Posterior vena cava (tissue), 2 donors: ENCODE data around the gene NDUFA13. TPM values are rescaled to one million over a fixed set of nuclear protein-coding genes. Genes with fewer than 3 reads are reported as not detected.
A peak's percentile ranks its signal among the peaks of the same experiment; 100 is the strongest.
"Not testable (repeated sequence)": the region's sequence is repeated elsewhere in the genome, so short reads cannot be mapped to it uniquely, and the experiment has no call there.

Experiments used
- DNase-seq: peaks from one replicate; pipeline ENCODE4 v3.0.0-alpha.2; 2020; ENCODE audit warnings: low spot score
- intact Hi-C, 2 donors: fragments of 100-400 bp; cut with DNase I; formaldehyde crosslinking; loops; one replicate each; pipeline versions ENCODE4 v1.14.1 to v1.14.2; 2022 to 2023
- long read RNA-seq, 2 donors: library from polyadenylated mRNA; unstranded; transcript quantifications; one replicate each; pipeline ENCODE4 v2.0.0, GENCODE V29; 2020 to 2021
- total RNA-seq, 2 donors: library from RNA; stranded (reverse); fragmentation: NEBNext Ultra II Directional; extraction: Animal tissue kit (Norgen Biotek cat#: 25700); gene quantifications; one replicate each; pipeline ENCODE4 v1.2.1, GENCODE V29; 2021
- donor health status: DM: yes; HTN: yes; CAD: no.
- donor health status: DM: yes; HTN: yes; CAD: no.

Gene NDUFA13
- total RNA-seq = 100 to 1,000 TPM; 217 to 248 TPM
- long read RNA-seq, donor 1, transcript NDUFA13-204 (5 exons, 991 nt) = major isoform, 43 of 44 reads
- long read RNA-seq, donor 1, partial matches to known transcripts = 1 of 44 reads
- long read RNA-seq, donor 1, other reads (novel, unspliced or antisense) = 0 of 44 reads
- long read RNA-seq, donor 2, transcript NDUFA13-204 (5 exons, 991 nt) = major isoform, 41 of 48 reads
- long read RNA-seq, donor 2, partial matches to known transcripts = 6 of 48 reads
- long read RNA-seq, donor 2, other reads (novel, unspliced or antisense) = 0 of 48 reads

GRCh38 chr19:19515642-19516519 is at the start of gene NDUFA13:
TSS of gene NDUFA13 (plus strand) at chr19:19516225. CDS start at chr19:19516239, 14 bp downstream.
- intact Hi-C loops = no loop called here
- peak; percentile 98 for DNase-seq

GRCh38 chr19:19468424-19469050 is 47.5 kb upstream of the NDUFA13 start:
- intact Hi-C loops = no loop called here

DNA sequence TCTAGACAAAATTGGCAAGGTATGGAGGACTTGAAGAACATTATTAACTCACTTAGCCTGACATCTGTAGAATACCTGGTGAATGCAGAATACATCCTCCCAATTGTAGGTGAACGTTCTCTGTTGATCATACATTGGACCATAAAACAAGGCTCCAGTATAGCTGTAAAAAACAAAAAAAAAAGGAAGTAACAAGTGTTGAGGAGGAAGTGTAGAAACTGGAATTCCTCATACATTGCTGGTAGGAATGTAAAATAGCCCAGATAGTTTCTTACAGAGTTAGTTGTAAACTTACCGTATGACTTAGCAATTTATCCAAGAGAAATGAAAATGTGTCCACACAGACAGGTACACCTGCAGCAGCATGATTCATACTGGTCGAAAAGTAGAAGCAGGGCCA is 45.4 kb upstream of the NDUFA13 start:
- intact Hi-C loops = no loop called here
- DNase-seq = no peak

More at GRCh38 chr19:19468424-19469050, 47.5 kb upstream of the NDUFA13 start:
- DNase-seq = no peak

DNA sequence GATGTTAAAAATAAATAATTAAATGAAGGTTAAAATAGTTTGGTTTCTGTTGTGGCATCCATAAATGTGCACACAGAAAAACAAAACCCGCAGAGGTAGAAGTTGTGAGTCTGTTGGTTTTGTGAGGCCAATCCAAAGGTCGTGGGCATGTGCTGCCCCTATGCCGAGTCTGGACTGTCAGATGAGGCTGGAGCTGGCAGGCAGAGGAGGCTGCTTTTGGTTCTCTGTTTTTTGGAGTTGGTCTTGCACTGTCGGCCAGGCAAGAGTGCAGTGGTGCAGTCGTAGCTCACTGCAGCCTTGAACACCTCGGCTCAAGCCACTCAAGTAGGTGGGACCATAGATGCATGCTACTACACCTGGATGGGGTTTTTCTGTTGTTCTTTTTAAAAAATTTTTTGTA is 44.3 kb upstream of the NDUFA13 start:
- no peak for DNase-seq
- intact Hi-C loops = no loop called here

GRCh38 chr19:19472106-19472505 is 43.9 kb upstream of the NDUFA13 start:
- intact Hi-C loops = not testable (repeated sequence)

DNA sequence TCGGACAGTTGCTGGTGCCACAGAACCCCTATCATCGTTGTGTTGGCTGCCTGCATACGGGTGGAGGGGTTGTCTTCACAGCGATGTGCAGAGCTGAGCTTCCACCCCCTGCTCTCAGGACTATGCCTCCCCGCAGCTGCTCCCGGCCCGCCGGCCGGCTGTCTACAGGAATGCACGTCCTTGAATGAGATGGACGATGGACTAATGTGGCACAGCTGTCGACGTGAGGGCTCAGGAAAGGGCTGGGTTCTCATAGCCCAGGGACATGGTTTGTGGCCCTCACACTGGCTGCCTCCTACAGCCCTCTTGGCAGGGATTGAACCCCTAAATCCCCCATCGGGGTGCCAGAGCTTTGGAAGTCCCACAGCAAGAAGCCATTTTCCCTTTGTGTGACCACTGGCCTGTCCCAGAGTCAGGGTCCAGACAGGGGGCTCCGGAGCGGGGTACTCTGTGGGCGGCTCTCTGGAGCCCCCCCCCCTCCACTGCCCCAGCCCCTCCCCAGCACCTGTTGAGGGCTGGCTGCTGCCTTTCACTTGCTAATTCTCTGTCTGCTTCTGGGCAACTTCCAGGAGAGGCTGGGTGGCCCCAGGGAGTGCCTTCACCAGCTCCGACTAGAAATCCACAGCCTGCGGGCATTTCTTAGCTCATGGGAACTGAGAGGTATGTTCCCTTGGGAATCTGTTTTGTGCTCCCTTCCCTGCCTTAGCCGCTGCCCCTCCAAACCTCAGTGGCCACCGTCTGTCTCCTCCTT is 40.8 kb upstream of the NDUFA13 start:
- intact Hi-C loops = no loop called here

More at GRCh38 chr19:19472106-19472505, 43.9 kb upstream of the NDUFA13 start:
- DNase-seq = not testable (repeated sequence)

GRCh38 chr19:19475849-19476828 is 39.9 kb upstream of the NDUFA13 start:
- intact Hi-C loops = no loop called here
- DNase-seq = no peak

More for the DNA sequence above, 40.8 kb upstream of the NDUFA13 start:
- no peak for DNase-seq

- DNase-seq = no peak
- intact Hi-C loops = no loop called here
Measured at GRCh38 chr19:19477705-19478383, 38.2 kb upstream of the NDUFA13 start.

GRCh38 chr19:19480688-19481087 is 35.3 kb upstream of the NDUFA13 start:
- intact Hi-C loops = no loop called here
- no peak for DNase-seq

DNA sequence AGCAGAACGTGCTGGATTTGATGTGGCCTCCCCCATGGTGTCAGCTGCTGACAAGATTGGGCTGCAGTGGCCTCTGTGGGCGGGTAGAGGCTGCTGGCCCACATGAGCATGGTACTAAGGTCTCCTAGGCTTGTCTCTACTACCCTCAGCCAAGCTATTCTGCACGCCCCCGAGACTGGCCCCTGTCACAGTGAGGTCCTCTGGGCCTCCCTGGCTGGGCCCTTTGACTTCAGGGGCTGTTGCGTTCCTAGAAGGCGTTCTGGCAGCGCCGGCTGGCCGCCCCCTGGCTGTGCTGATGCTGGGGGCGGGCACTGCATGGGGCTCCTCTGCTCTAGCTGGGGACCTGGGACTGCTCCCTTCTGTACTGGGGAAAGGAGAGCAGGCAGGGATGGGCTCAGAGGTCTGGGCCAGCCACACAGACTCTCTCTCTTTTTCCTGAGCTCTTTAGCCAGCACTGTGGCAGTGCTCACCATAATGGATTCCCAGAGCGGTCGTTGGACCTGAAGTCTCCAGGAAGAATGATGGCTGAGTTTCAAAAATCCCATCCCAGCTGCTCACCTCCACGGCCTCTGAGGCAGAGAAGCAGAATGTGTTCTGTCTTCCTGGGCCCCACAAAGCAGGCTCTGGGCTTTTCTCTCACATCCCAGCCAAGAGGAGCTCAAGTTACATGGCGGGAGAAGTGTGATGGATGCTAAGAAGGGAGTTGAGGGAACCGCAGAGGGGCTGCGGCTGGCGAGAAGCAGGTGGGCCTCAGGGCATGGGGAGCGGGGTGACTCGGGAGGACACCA is 33.0 kb upstream of the NDUFA13 start:
- intact Hi-C loops = no loop called here

GRCh38 chr19:19485161-19485997 is 30.6 kb upstream of the NDUFA13 start:
- no peak for DNase-seq
- intact Hi-C loops = loop anchor here in 1 of 2 donors (5.0 kb wide), 1 partner anchor 103 kb away; no protein-coding TSS in a partner anchor

More for the DNA sequence above, 33.0 kb upstream of the NDUFA13 start:
- no peak for DNase-seq

GRCh38 chr19:19485998-19486290 is 30.1 kb upstream of the NDUFA13 start:
- DNase-seq = no peak
- intact Hi-C loops = loop anchor here in 1 of 2 donors (5.0 kb wide), 1 partner anchor 104 kb away; no protein-coding TSS in a partner anchor

GRCh38 chr19:19486343-19487076 is 29.5 kb upstream of the NDUFA13 start:
- no peak for DNase-seq
- intact Hi-C loops = loop anchor here in 1 of 2 donors (5.0 kb wide), 1 partner anchor 104 kb away; no protein-coding TSS in a partner anchor

GRCh38 chr19:19487077-19487949 is 28.7 kb upstream of the NDUFA13 start:
- intact Hi-C loops = loop anchor here in 1 of 2 donors (5.0 kb wide), 1 partner anchor 105 kb away; no protein-coding TSS in a partner anchor

More at GRCh38 chr19:19487077-19487949, 28.7 kb upstream of the NDUFA13 start:
- DNase-seq = no peak
